GM12878 (cell line): ENCODE results near the gene RNU6-1. TPM values are rescaled to one million over a fixed set of nuclear protein-coding genes. Genes with fewer than 3 reads are reported as not detected.

Source experiments
- ATAC-seq: fragments of 200-7000 bp; cut with Tn5 transposase; 3 replicates; pipeline ENCODE4 v1.9.1; 2020; ENCODE audit warnings: mild to moderate bottlenecking, moderate library complexity
- BruUV-seq: library from RNA; stranded (reverse); fragments of 400-500 nt; replicated peaks from 2 replicates; lab custom pipeline; 2021; lab: Mats Ljungman, UMichigan
- CTCF ChIA-PET: fragments of 300-600 bp; sonication (Branson Sonifier 250); formaldehyde crosslinking; extraction: SDS; loops from one replicate; lab custom pipeline; 2021; ENCODE audit warnings: inconsistent platforms; lab: Yijun Ruan, JAX
- POLR2A ChIA-PET: fragments of 350-600 bp; formaldehyde crosslinking; extraction: SDS; loops from one replicate; lab custom pipeline; 2021; ENCODE audit warnings: inconsistent platforms; lab: Charles Lee
- RAD21 ChIA-PET: fragments of 300-600 bp; sonication (Branson Sonifier 250); formaldehyde crosslinking; loops from one replicate; lab custom pipeline; 2023; ENCODE audit warnings: antibody characterized with exemption; ENCODE audit not compliant: unreplicated experiment; lab: Charles Lee
- SMC1A ChIA-PET: fragments of 300-600 bp; sonication (Branson Sonifier 250); formaldehyde crosslinking; loops from one replicate; lab custom pipeline; 2023; ENCODE audit not compliant: unreplicated experiment, uncharacterized antibody; lab: Charles Lee
- DNase-seq: peaks from one replicate; pipeline ENCODE4 v3.0.0-alpha.2; 2011; ENCODE audit warnings: low read depth, low spot score
- FAIRE-seq: peaks from 3 replicates; lab custom pipeline; 2011; peaks lifted over from hg19 to GRCh38; lab: Jason Lieb, UNC
- H2AFZ ChIP-seq: 2 replicates; pipeline ENCODE4 v1.6.0; 2011; ENCODE audit warnings: low read depth, low read length, control low read depth; ENCODE audit not compliant: control insufficient read depth
- H3K27ac ChIP-seq: 2 replicates; pipeline ENCODE4 v1.5.1; 2011; ENCODE audit warnings: control low read depth; ENCODE audit not compliant: control insufficient read depth, insufficient read depth
- H3K27me3 ChIP-seq, 2 experiments: replicated peaks in 1 of 2; 2 replicates each; pipeline versions ENCODE4 v1.6.0 to v1.6.1; 2011; ENCODE audit warnings: low read length in 1 of 2; ENCODE audit not compliant: control insufficient read depth in 2 of 2, insufficient read depth in 2 of 2
- H3K36me3 ChIP-seq, 2 experiments: 2 replicates each; pipeline ENCODE4 v1.5.1; 2011; ENCODE audit warnings: low read length in 1 of 2; ENCODE audit not compliant: control insufficient read depth in 2 of 2, insufficient read depth in 2 of 2
- H3K4me1 ChIP-seq: 2 replicates; pipeline ENCODE4 v1.6.1; 2011; ENCODE audit warnings: mild to moderate bottlenecking, low read length, moderate library complexity, mixed read lengths; ENCODE audit not compliant: control insufficient read depth, insufficient read depth
- H3K4me2 ChIP-seq: 2 replicates; pipeline ENCODE4 v1.6.0; 2011; ENCODE audit warnings: control low read depth; ENCODE audit not compliant: control insufficient read depth, insufficient read depth
- H3K4me3 ChIP-seq: fragments of 200-600 bp; sonication (generic); 2 replicates; pipeline ENCODE4 v1.5.1; 2016
- H3K79me2 ChIP-seq: 2 replicates; pipeline ENCODE4 v1.6.0; 2011; ENCODE audit warnings: low read length; ENCODE audit not compliant: control insufficient read depth, insufficient read depth
- H3K9ac ChIP-seq: 2 replicates; pipeline ENCODE4 v1.8.0; 2011; ENCODE audit warnings: low read length, control low read depth, mixed read lengths; ENCODE audit not compliant: control insufficient read depth, insufficient read depth
- H3K9me3 ChIP-seq: replicated peaks from 3 replicates; pipeline ENCODE4 v1.5.1; 2011; ENCODE audit warnings: mild to moderate bottlenecking, low read length; ENCODE audit not compliant: control insufficient read depth, insufficient read depth
- H4K20me1 ChIP-seq: 2 replicates; pipeline ENCODE4 v1.6.0; 2011; ENCODE audit not compliant: control insufficient read depth, insufficient read depth
- CHD4 ChIP-seq: fragments of 200-600 bp; sonication (generic); IDR thresholded peaks from 2 replicates; pipeline ENCODE4 v1.6.1; 2016; ENCODE audit warnings: mild to moderate bottlenecking
- EGR1 ChIP-seq, 2 experiments: IDR thresholded peaks; 1 replicate in 1 of 2; 2 replicates in 1 of 2; pipeline ENCODE4 v1.6.1; 2011 to 2012; ENCODE audit warnings: low read depth in 2 of 2, low read length in 2 of 2, borderline replicate concordance in 1 of 2, mild to moderate bottlenecking in 1 of 2, moderate library complexity in 1 of 2
- NFYA ChIP-seq: IDR thresholded peaks from 2 replicates; pipeline ENCODE4 v1.6.1; 2011; ENCODE audit warnings: low read depth, mild to moderate bottlenecking, low read length, improper control_type of control experiment, borderline replicate concordance
- PRDM15 ChIP-seq: fragments of 450-650 bp; formaldehyde crosslinking; IDR thresholded peaks from 2 replicates; pipeline ENCODE4 v1.4.0; 2020; ENCODE audit warnings: mild to moderate bottlenecking, moderate library complexity
- RELB ChIP-seq: fragments of 450-650 bp; IDR thresholded peaks from 2 replicates; pipeline ENCODE4 v1.6.1; 2017; ENCODE audit warnings: low read depth, mild to moderate bottlenecking, moderate library complexity
- SKIL ChIP-seq: fragments of 450-650 bp; IDR thresholded peaks from 2 replicates; pipeline ENCODE4 v1.6.1; 2017; ENCODE audit warnings: mild to moderate bottlenecking, low read depth, inconsistent platforms; ENCODE audit not compliant: poor library complexity, severe bottlenecking
- SMC3 ChIP-seq: IDR thresholded peaks from 2 replicates; pipeline ENCODE4 v1.6.1; 2011; ENCODE audit warnings: low read length, improper control_type of control experiment, borderline replicate concordance
- WGBS: methylation state at CpG from one replicate; pipeline ENCODE4 v1.1.6; 2016; ENCODE audit warnings: low lambda C conversion rate; ENCODE audit not compliant: insufficient replicate concordance, insufficient coverage; ENCODE audit errors: missing lambda C conversion rate; 5-methylcytosine and 5-hydroxymethylcytosine counted together
- in situ Hi-C: fragments of 300-500 bp; cut with MboI; formaldehyde crosslinking; loops from 9 replicates; pipeline ENCODE4 v1.14.3; 2018; ENCODE audit warnings: mixed read lengths
- intact Hi-C: fragments of 100-400 bp; cut with micrococcal nuclease; formaldehyde crosslinking; loops from one replicate; pipeline ENCODE4 v1.14.2; 2022; ENCODE audit not compliant: unreplicated experiment
- polyA plus RNA-seq, 11 experiments: library from polyadenylated mRNA; depleted of rRNA in 4 of 11; unstranded in 6 of 11; stranded (reverse) in 5 of 11; fragments of >200 nt; fragmentation: Nextera tagmentation in 4 of 11; fragmentation: Illumina TruSeq in 1 of 11; extraction: Ambion mirVana in 4 of 11; extraction: Trizol in 1 of 11; gene quantifications; 1 replicate in 1 of 11; 2 replicates in 10 of 11; pipeline versions ENCODE4 v1.2.1 to v1.2.3, GENCODE V29; 2011 to 2016; ENCODE audit warnings: inconsistent platforms in 2 of 11, missing spikeins in 2 of 11, low read depth in 1 of 11
- total RNA-seq, 4 experiments: library from RNA; depleted of rRNA in 3 of 4; stranded (reverse); fragments of >200 nt in 3 of 4; fragmentation: Illumina TruSeq in 1 of 4; extraction: Trizol in 1 of 4; gene quantifications; 2 replicates each; pipeline versions ENCODE4 v1.2.1 to v1.2.3, GENCODE V29; 2013 to 2021

Gene RNU6-1
- total and polyA plus RNA-seq, 10 of the 15 experiments (the other 5 are each of a cell fraction or from before 2014, with no cell fraction given), result not detected

- no peak for TF ChIP-seq SKIL
- TF ChIP-seq RELB, result no peak
- 0 out of 3 replicates have a peak, but pooled peaks of 1 of the 2 experiments have one; percentile 16 for TF ChIP-seq EGR1 (IDR thresholded peaks at IDR 0.05; ENCODE audit: borderline replicate concordance in 1 of 2, low read depth in 2 of 2, low read length in 2 of 2)
Observed at GRCh38 chr15:67863442-67863987, 23.7 kb upstream of the RNU6-1 start (continued).

GRCh38 chr15:67862750-67863441 is 23.1 kb upstream of the RNU6-1 start:
- Histone ChIP-seq H2AFZ (peak overlapping the region; percentile 93), H3K4me3 (peak overlapping the region; percentile 53), H4K20me1 (no peaks in the 10 kb centered on the region), H3K9me3 (no peaks in the 10 kb centered on the region), H3K36me3 (no peaks in the 10 kb centered on the region), H3K4me1 (peaks cover 34% of the 10 kb centered on the region), H3K27ac (peak overlapping the region; percentile 86), H3K4me2 (peak overlapping the region; percentile 80), H3K27me3 (no peaks in the 10 kb centered on the region), H3K79me2 (no peaks in the 10 kb centered on the region), H3K9ac (peak overlapping the region; percentile 60)
- ATAC-seq (peak; percentile 80), DNase-seq (peak; percentile 89), FAIRE-seq (peak; percentile 57)
- under 1% methylated on average over 16 of the region's 16 CpGs for WGBS
- ChIA-PET POLR2A (interaction anchor here (0.6 to 2.3 kb wide), 9 partner anchors 22 to 604 kb away, joined by 3 to 18 read pairs (median 3); partner anchors contain the start of gene PIAS1), RAD21 (interaction anchor here (0.5 to 4.4 kb wide), 38 partner anchors 9 to 406 kb away, joined by 3 to 67 read pairs (median 4); partner anchors contain the start of genes CLN6 and PIAS1), SMC1A (interaction anchor here (0.5 to 4.8 kb wide), 36 partner anchors 9 to 444 kb away, joined by 3 to 97 read pairs (median 4); partner anchors contain the start of genes FEM1B and PIAS1), CTCF (interaction anchor here (0.6 to 4.5 kb wide), 47 partner anchors 9 to 444 kb away, joined by 3 to 119 read pairs (median 4); partner anchors contain the start of gene PIAS1)
- intact Hi-C loops (loop anchor here (1.0 to 5.0 kb wide), 7 partner anchors 22 to 364 kb away; partner anchors contain the start of genes CLN6 and RNU6-1), in situ Hi-C loops (loop anchor here (5.0 kb wide), 2 partner anchors 194 to 289 kb away; no protein-coding TSS in a partner anchor)
- BruUV-seq, result no TSS peak
- TF ChIP-seq PRDM15 (CRISPR knock-in tag), result no peak
- TF ChIP-seq NFYA, result no peak
- no peak for TF ChIP-seq SMC3
- TF ChIP-seq CHD4, result no peak
